ENCODE results near the gene CCL28. TPM values are rescaled to one million over a fixed set of nuclear protein-coding genes. Genes with fewer than 3 reads are reported as not detected.
"Not testable (repeated sequence)": the region's sequence is repeated elsewhere in the genome, so short reads cannot be mapped to it uniquely, and the experiment has no call there.

The CCL28 gene
- total and polyA plus RNA-seq, 2 donors (not counting 3 experiments of a cell fraction or from before 2014, with no cell fraction given) = 1.2 to 1.8 TPM

DNA sequence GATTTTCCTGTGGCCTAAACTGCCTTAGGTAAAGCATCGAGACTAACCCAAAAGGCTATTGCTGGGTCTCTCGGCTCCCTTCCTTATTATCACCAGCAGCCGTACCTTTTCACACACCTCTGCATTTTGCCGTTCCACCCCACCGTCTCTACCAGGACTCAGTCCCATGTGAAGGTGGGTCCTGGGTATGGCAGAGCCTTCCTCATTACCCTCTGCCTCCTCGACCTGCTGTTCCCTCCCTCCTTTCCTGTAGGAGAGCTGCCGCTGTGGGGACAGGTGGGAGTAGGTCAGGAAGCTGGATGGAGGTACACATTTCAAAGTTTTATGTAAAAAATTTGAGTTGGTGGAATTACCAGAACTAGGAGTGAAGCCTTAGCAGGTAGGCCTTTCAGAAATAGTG lies 1.8 kb downstream of the CCL28 start:
- no peaks in the 10 kb centered on the region for H3K36me3 ChIP-seq (ENCODE audit: control insufficient read depth in 2 of 2, extremely low read depth in 1 of 2, insufficient read depth in 2 of 2, low read length in 2 of 2)

DNA sequence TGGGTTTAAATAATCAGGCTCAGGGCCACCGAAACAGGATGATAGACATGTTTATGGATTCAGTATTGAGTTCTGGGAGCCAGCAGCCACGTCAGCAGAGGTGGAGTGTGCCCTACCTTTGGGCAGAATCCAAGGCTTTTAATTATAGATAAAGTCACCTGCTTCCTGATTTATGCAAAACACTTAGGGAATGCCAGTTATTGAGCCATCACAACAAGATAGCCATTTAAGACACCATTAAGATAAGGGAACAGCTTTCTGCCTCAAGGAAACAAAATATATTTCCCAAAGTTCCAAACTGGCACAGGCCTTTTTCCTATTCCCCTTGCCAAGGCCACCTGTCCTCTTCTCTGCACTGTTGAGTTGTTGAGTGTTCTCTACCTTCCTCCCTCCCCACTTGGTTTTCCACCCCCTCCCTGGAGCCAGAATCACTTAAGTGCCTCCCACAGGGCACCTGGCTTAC lies 2.4 kb downstream of the CCL28 start:
- Histone ChIP-seq H3K9me3 (replicated peaks; ENCODE audit: control insufficient read depth, insufficient read depth, low read length) (no peaks in the 10 kb centered on the region), H3K36me3 (ENCODE audit: control insufficient read depth in 2 of 2, extremely low read depth in 1 of 2, insufficient read depth in 2 of 2, low read length in 2 of 2) (no peaks in the 10 kb centered on the region), H3K4me3 (replicated peaks in 1 of 3; ENCODE audit: insufficient read depth in 1 of 3, low read depth in 1 of 3, low read length in 3 of 3) (no peak overlapping the region), H3K27ac (ENCODE audit: insufficient read depth, low read depth, low read length) (no peak overlapping the region), H3K27me3 (ENCODE audit: control insufficient read depth in 2 of 2, insufficient read depth in 2 of 2, low read length in 2 of 2) (no peaks in the 10 kb centered on the region), H3K4me1 (ENCODE audit: control insufficient read depth, extremely low read depth, insufficient read depth, low read length) (no peaks in the 10 kb centered on the region), H2AFZ (ENCODE audit: low read depth, low read length) (no peak overlapping the region), H3K79me2 (ENCODE audit: control insufficient read depth, insufficient read depth, low read length) (no peaks in the 10 kb centered on the region), H4K20me1 (replicated peaks; ENCODE audit: control insufficient read depth, extremely low read depth, insufficient read depth, low read length) (no peaks in the 10 kb centered on the region), H3K4me2 (ENCODE audit: insufficient read depth, low read length) (no peak overlapping the region), H3K9me1 (replicated peaks; ENCODE audit: control insufficient read depth, extremely low read depth, insufficient read depth, low read length) (no peaks in the 10 kb centered on the region), H3K9ac (replicated peaks; ENCODE audit: extremely low read depth, insufficient read depth, low read length) (no peak overlapping the region)
- ChIA-PET POLR2A (no interaction called here), CTCF (interaction anchor here (1.9 kb wide), 1 partner anchor 74 kb away, joined by 8 read pairs; the partner anchor contains the start of gene TMEM267)
- no TSS peak for BruUV-seq (replicated peaks)
- no peak for TF ChIP-seq POLR2A (IDR thresholded peaks at IDR 0.05; ENCODE audit: low read depth, low read length)
- dilution Hi-C loops (cut with MboI; ENCODE audit: extremely low pct_ligation_motif_present, low sequenced_read_pairs) = no loop called here
- intact Hi-C loops (cut with micrococcal nuclease) = no loop called here
- no peak for FAIRE-seq
- DNase-seq (ENCODE audit: low read depth, low spot score) = no peak

More for the DNA sequence above, 1.8 kb downstream of the CCL28 start:
- no peak for DNase-seq (ENCODE audit: low read depth, low spot score)
- intact Hi-C loops (cut with micrococcal nuclease) (no loop called here), dilution Hi-C loops (cut with MboI; ENCODE audit: extremely low pct_ligation_motif_present, low sequenced_read_pairs) (no loop called here)
- BruUV-seq (replicated peaks) = no TSS peak
- Histone ChIP-seq H3K4me1 (ENCODE audit: control insufficient read depth, extremely low read depth, insufficient read depth, low read length) (no peaks in the 10 kb centered on the region), H3K9ac (replicated peaks; ENCODE audit: extremely low read depth, insufficient read depth, low read length) (no peak overlapping the region), H3K4me3 (replicated peaks in 1 of 3; ENCODE audit: insufficient read depth in 1 of 3, low read depth in 1 of 3, low read length in 3 of 3) (no peak overlapping the region), H3K9me3 (replicated peaks; ENCODE audit: control insufficient read depth, insufficient read depth, low read length) (no peaks in the 10 kb centered on the region), H3K27me3 (ENCODE audit: control insufficient read depth in 2 of 2, insufficient read depth in 2 of 2, low read length in 2 of 2) (no peaks in the 10 kb centered on the region), H2AFZ (ENCODE audit: low read depth, low read length) (no peak overlapping the region), H3K4me2 (ENCODE audit: insufficient read depth, low read length) (no peak overlapping the region), H3K79me2 (ENCODE audit: control insufficient read depth, insufficient read depth, low read length) (no peaks in the 10 kb centered on the region), H3K27ac (ENCODE audit: insufficient read depth, low read depth, low read length) (no peak overlapping the region), H4K20me1 (replicated peaks; ENCODE audit: control insufficient read depth, extremely low read depth, insufficient read depth, low read length) (no peaks in the 10 kb centered on the region), H3K9me1 (replicated peaks; ENCODE audit: control insufficient read depth, extremely low read depth, insufficient read depth, low read length) (no peaks in the 10 kb centered on the region)
- FAIRE-seq = no peak
- ChIA-PET POLR2A (no interaction called here), CTCF (interaction anchor here (1.9 kb wide), 1 partner anchor 74 kb away, joined by 8 read pairs; the partner anchor contains the start of gene TMEM267)
- TF ChIP-seq EZH2 (IDR thresholded peaks at IDR 0.05; ENCODE audit: borderline replicate concordance, low read depth, low read length, severe bottlenecking) (no peak), FOS (IDR thresholded peaks at IDR 0.05; ENCODE audit: borderline replicate concordance, insufficient read depth, low read length) (no peak), POLR2AphosphoS5 (IDR thresholded peaks at IDR 0.05; ENCODE audit: insufficient read depth, low read depth, low read length) (no peak), GATA2 (IDR thresholded peaks at IDR 0.05; ENCODE audit: insufficient read depth, insufficient read length, low read depth, low read length) (no peak), MYC (IDR thresholded peaks at IDR 0.05; ENCODE audit: low read depth, low read length) (no peak)
- TF ChIP-seq, protein P1, sequence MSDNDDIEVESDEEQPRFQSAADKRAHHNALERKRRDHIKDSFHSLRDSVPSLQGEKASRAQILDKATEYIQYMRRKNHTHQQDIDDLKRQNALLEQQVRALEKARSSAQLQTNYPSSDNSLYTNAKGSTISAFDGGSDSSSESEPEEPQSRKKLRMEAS (IDR thresholded peaks at IDR 0.05; ENCODE audit: insufficient read depth, insufficient read length) = no peak

GRCh38 chr5:43402524-43403066 lies 9.6 kb downstream of the CCL28 start:
- CTCF ChIA-PET = interaction anchor here (1.1 to 5.4 kb wide), 3 partner anchors 13 to 82 kb away, joined by 3 to 54 read pairs (median 3); partner anchors contain the start of gene TMEM267

More at GRCh38 chr5:43402524-43403066, 9.6 kb downstream of the CCL28 start:
- H3K36me3 ChIP-seq (ENCODE audit: control insufficient read depth in 2 of 2, extremely low read depth in 1 of 2, insufficient read depth in 2 of 2, low read length in 2 of 2); H3K27me3 ChIP-seq (ENCODE audit: control insufficient read depth in 2 of 2, insufficient read depth in 2 of 2, low read length in 2 of 2); H3K4me1 ChIP-seq (ENCODE audit: control insufficient read depth, extremely low read depth, insufficient read depth, low read length); H3K79me2 ChIP-seq (ENCODE audit: control insufficient read depth, insufficient read depth, low read length); H3K27ac ChIP-seq (ENCODE audit: insufficient read depth, low read depth, low read length); BruUV-seq (replicated peaks); H3K4me2 ChIP-seq (ENCODE audit: insufficient read depth, low read length); H2AFZ ChIP-seq (ENCODE audit: low read depth, low read length); POLR2A ChIA-PET; H3K9ac ChIP-seq (replicated peaks; ENCODE audit: extremely low read depth, insufficient read depth, low read length); intact Hi-C loops (cut with micrococcal nuclease); H4K20me1 ChIP-seq (replicated peaks; ENCODE audit: control insufficient read depth, extremely low read depth, insufficient read depth, low read length); FAIRE-seq; H3K9me1 ChIP-seq (replicated peaks; ENCODE audit: control insufficient read depth, extremely low read depth, insufficient read depth, low read length); DNase-seq (ENCODE audit: low read depth, low spot score); H3K4me3 ChIP-seq (replicated peaks in 1 of 3; ENCODE audit: insufficient read depth in 1 of 3, low read depth in 1 of 3, low read length in 3 of 3); dilution Hi-C loops (cut with MboI; ENCODE audit: extremely low pct_ligation_motif_present, low sequenced_read_pairs); H3K9me3 ChIP-seq (replicated peaks; ENCODE audit: control insufficient read depth, insufficient read depth, low read length): not testable (repeated sequence)

Measured in endothelial cell of umbilical vein (primary cell).